HL-60 (cell line): ENCODE measurements around the gene BRWD1.

ENCODE experiments used
- DNase-seq, 2 experiments: peaks; one replicate each; pipeline ENCODE4 v3.0.0-alpha.2; 2010 to 2020; ENCODE audit warnings: low read depth in 1 of 2, low spot score in 1 of 2
- H3K27ac ChIP-seq: fragments of 250-450 bp; sonication (Bioruptor Pico); replicated peaks from 2 replicates; pipeline ENCODE4 v1.5.1; 2020; ENCODE audit warnings: mild to moderate bottlenecking, moderate library complexity
- H3K27me3 ChIP-seq: fragments of 250-450 bp; sonication (Bioruptor Pico); 2 replicates; pipeline ENCODE4 v1.5.1; 2021; ENCODE audit warnings: mild to moderate bottlenecking, moderate library complexity; ENCODE audit not compliant: insufficient read depth, poor library complexity, severe bottlenecking
- H3K4me3 ChIP-seq: replicated peaks from 2 replicates; pipeline ENCODE4 v1.5.1; 2011; ENCODE audit warnings: mild to moderate bottlenecking, control low read depth, low read length; ENCODE audit not compliant: insufficient read depth
- GABPA ChIP-seq: IDR thresholded peaks from 2 replicates; pipeline ENCODE4 v1.6.1; 2012; ENCODE audit warnings: low read depth
- POLR2AphosphoS5 ChIP-seq: IDR thresholded peaks from 2 replicates; pipeline ENCODE4 v1.6.1; 2012; ENCODE audit warnings: low read depth
- SPI1 ChIP-seq: IDR thresholded peaks from 2 replicates; pipeline ENCODE4 v1.6.1; 2012; ENCODE audit warnings: low read depth, mild to moderate bottlenecking, borderline replicate concordance
- TF ChIP-seq, protein P1 (sequence below): IDR thresholded peaks from 2 replicates; pipeline ENCODE4 v1.6.1; 2012; ENCODE audit warnings: low read depth; ENCODE audit not compliant: insufficient replicate concordance
- TF ChIP-seq, protein P2 (sequence below): IDR thresholded peaks from one replicate; pipeline ENCODE4 v1.5.1; 2011; ENCODE audit warnings: low read length, control low read depth, inconsistent platforms; ENCODE audit not compliant: insufficient read depth

BRWD1 gene

GRCh38 chr21:39319251-39319756 lies 5.9 kb upstream of the BRWD1 start:
- no peak for DNase-seq
- H3K27me3 ChIP-seq: no peaks in the 10 kb centered on the region
- TF ChIP-seq POLR2AphosphoS5 (no peak), GABPA (no peak), SPI1 (no peak)
- TF ChIP-seq, protein P1, sequence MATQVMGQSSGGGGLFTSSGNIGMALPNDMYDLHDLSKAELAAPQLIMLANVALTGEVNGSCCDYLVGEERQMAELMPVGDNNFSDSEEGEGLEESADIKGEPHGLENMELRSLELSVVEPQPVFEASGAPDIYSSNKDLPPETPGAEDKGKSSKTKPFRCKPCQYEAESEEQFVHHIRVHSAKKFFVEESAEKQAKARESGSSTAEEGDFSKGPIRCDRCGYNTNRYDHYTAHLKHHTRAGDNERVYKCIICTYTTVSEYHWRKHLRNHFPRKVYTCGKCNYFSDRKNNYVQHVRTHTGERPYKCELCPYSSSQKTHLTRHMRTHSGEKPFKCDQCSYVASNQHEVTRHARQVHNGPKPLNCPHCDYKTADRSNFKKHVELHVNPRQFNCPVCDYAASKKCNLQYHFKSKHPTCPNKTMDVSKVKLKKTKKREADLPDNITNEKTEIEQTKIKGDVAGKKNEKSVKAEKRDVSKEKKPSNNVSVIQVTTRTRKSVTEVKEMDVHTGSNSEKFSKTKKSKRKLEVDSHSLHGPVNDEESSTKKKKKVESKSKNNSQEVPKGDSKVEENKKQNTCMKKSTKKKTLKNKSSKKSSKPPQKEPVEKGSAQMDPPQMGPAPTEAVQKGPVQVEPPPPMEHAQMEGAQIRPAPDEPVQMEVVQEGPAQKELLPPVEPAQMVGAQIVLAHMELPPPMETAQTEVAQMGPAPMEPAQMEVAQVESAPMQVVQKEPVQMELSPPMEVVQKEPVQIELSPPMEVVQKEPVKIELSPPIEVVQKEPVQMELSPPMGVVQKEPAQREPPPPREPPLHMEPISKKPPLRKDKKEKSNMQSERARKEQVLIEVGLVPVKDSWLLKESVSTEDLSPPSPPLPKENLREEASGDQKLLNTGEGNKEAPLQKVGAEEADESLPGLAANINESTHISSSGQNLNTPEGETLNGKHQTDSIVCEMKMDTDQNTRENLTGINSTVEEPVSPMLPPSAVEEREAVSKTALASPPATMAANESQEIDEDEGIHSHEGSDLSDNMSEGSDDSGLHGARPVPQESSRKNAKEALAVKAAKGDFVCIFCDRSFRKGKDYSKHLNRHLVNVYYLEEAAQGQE: no peak
- TF ChIP-seq, protein P2, sequence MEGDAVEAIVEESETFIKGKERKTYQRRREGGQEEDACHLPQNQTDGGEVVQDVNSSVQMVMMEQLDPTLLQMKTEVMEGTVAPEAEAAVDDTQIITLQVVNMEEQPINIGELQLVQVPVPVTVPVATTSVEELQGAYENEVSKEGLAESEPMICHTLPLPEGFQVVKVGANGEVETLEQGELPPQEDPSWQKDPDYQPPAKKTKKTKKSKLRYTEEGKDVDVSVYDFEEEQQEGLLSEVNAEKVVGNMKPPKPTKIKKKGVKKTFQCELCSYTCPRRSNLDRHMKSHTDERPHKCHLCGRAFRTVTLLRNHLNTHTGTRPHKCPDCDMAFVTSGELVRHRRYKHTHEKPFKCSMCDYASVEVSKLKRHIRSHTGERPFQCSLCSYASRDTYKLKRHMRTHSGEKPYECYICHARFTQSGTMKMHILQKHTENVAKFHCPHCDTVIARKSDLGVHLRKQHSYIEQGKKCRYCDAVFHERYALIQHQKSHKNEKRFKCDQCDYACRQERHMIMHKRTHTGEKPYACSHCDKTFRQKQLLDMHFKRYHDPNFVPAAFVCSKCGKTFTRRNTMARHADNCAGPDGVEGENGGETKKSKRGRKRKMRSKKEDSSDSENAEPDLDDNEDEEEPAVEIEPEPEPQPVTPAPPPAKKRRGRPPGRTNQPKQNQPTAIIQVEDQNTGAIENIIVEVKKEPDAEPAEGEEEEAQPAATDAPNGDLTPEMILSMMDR: no peak
- no peak overlapping the region for H3K4me3 ChIP-seq
- H3K27ac ChIP-seq: no peak overlapping the region

GRCh38 chr21:39318091-39318959 lies 4.9 kb upstream of the BRWD1 start:
- H3K27ac ChIP-seq: peak overlapping the region; percentile 60
- H3K4me3 ChIP-seq: no peak overlapping the region
- no peaks in the 10 kb centered on the region for H3K27me3 ChIP-seq
- DNase-seq: no peak
- no peak for TF ChIP-seq GABPA
- TF ChIP-seq, protein P2: no peak
- TF ChIP-seq POLR2AphosphoS5: no peak
- TF ChIP-seq, protein P1: no peak
- TF ChIP-seq SPI1: no peak

DNA sequence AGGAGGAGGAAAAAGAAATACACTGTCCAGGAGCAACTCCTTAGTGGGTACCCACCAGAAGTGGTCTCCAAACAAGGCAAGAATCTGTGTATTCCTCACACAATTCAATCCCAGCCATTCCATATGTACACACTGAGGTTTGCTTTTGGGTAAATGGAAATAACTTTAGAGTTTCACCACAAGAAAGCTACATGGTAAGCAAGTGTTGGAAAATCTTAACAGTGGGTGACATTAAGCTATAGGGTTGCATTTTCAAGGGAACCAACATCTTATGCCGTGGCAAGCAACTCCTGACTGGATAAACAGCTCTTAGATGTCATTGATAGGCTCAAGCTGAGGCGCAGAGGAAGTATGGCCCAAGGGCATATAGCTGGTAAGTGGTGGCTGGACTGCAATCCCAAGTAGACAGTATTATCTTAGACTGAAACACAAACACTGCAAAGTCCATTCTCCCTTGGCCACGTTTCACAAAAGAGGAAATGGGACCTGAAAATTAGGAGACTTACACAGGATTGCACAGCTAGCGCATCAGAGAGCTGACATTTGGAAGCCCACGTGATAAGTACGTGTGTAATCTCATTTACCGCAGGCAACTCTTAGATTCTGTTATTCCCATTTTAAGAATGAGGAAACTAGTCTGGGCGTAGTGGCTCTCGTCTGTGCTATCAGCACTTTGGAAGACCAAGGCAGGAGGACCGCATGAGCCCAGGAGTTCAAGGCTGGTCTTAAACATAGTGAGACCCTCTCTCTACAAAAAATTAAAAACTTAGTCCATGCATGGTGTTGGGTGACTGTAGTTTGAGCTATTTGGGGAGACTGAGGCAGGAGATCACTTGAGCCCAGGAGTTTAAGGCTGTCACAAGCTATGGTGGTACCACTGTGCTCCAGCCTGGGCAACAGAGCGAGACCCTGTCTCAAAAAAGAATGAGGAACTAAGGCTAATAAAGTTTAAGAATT lies 4.0 kb upstream of the BRWD1 start:
- TF ChIP-seq POLR2AphosphoS5 (peak; percentile 48; the same call in 1 of the 2 replicates), SPI1 (peak; percentile 94)
- TF ChIP-seq, protein P2: no peak
- H3K27ac ChIP-seq: peak overlapping the region; percentile 60
- peak in 1 of 2 experiments; percentile 82 for DNase-seq

More for the DNA sequence above, 4.0 kb upstream of the BRWD1 start:
- H3K27me3 ChIP-seq: no peaks in the 10 kb centered on the region
- no peak overlapping the region for H3K4me3 ChIP-seq
